K562 (cell line): Measurements from ENCODE around the gene RUVBL2. TPM values are rescaled to one million over a fixed set of nuclear protein-coding genes. Genes with fewer than 3 reads are reported as not detected.
A peak's percentile ranks its signal among the peaks of the same experiment; 100 is the strongest.

Source experiments
- ATAC-seq: fragments of 200-7000 bp; cut with Tn5 transposase; 3 replicates; pipeline ENCODE4 v1.9.1; 2020; ENCODE audit warnings: moderate library complexity
- BruUV-seq: library from RNA; stranded (reverse); fragments of 400-500 nt; replicated peaks from 2 replicates; lab custom pipeline; 2021; lab: Mats Ljungman, UMichigan
- CTCF ChIA-PET: fragments of 300-600 bp; formaldehyde crosslinking; extraction: SDS; loops from one replicate; lab custom pipeline; 2021; ENCODE audit warnings: low intra/inter-chr PET ratio; lab: Yijun Ruan, JAX
- POLR2A ChIA-PET: fragments of 300-600, 350-650 bp; sonication (Branson Sonifier 250); formaldehyde crosslinking; extraction: SDS; loops from one replicate; lab custom pipeline; 2021; ENCODE audit warnings: antibody characterized with exemption, inconsistent platforms; lab: Yijun Ruan, JAX
- DNase-seq, 4 experiments: peaks; one replicate each; pipeline versions ENCODE4 v3.0.0 to v3.0.0-alpha.2; 2011 to 2018; ENCODE audit warnings: low spot score in 3 of 4, mixed read lengths in 3 of 4; ENCODE audit errors: extremely low read depth in 1 of 4
- FAIRE-seq: peaks from 2 replicates; lab custom pipeline; 2011; peaks lifted over from hg19 to GRCh38; lab: Jason Lieb, UNC
- H2AFZ ChIP-seq: 2 replicates; pipeline ENCODE4 v1.6.0; 2011; ENCODE audit warnings: low read depth, low read length, control low read depth, inconsistent platforms
- H3K27ac ChIP-seq: fragments of 200-600 bp; 3 replicates; pipeline ENCODE4 v1.8.0; 2011; ENCODE audit warnings: low read depth, mild to moderate bottlenecking, control low read depth, inconsistent platforms, low read length, moderate library complexity, mixed read lengths; ENCODE audit errors: extremely low read depth
- H3K27me3 ChIP-seq, 2 experiments: fragments of 300-600 bp in 1 of 2; 2 replicates in 1 of 2; 3 replicates in 1 of 2; pipeline versions ENCODE4 v1.6.0 to v1.8.0; 2011; ENCODE audit warnings: inconsistent platforms in 2 of 2, low read length in 2 of 2, mild to moderate bottlenecking in 1 of 2, mixed read lengths in 1 of 2, moderate library complexity in 1 of 2; ENCODE audit not compliant: control insufficient read depth in 2 of 2, insufficient read depth in 2 of 2
- H3K36me3 ChIP-seq: fragments of 300-600 bp; 3 replicates; pipeline ENCODE4 v1.8.0; 2011; ENCODE audit warnings: mild to moderate bottlenecking, low read length, inconsistent platforms; ENCODE audit not compliant: control insufficient read depth, insufficient read depth
- H3K4me1 ChIP-seq, 2 experiments: fragments of 200-600 bp in 1 of 2; replicated peaks in 1 of 2; 2 replicates in 1 of 2; 3 replicates in 1 of 2; pipeline versions ENCODE4 v1.5.1 to v1.8.0; 2011; ENCODE audit warnings: inconsistent platforms in 2 of 2, low read length in 2 of 2, mild to moderate bottlenecking in 1 of 2, mixed read lengths in 1 of 2, moderate library complexity in 1 of 2; ENCODE audit not compliant: control insufficient read depth in 2 of 2, insufficient read depth in 2 of 2
- H3K4me2 ChIP-seq: 2 replicates; pipeline ENCODE4 v1.6.1; 2011; ENCODE audit warnings: low read length, control low read depth, inconsistent platforms, mixed read lengths; ENCODE audit not compliant: insufficient read depth
- H3K4me3 ChIP-seq: fragments of 200-600 bp; sonication (generic), shearing (Covaris generic); 2 replicates; pipeline ENCODE4 v1.5.1; 2016; ENCODE audit warnings: control low read depth, inconsistent platforms
- H3K79me2 ChIP-seq: fragments of 200-600 bp; 3 replicates; pipeline ENCODE4 v1.8.0; 2011; ENCODE audit warnings: low read length, inconsistent platforms; ENCODE audit not compliant: control insufficient read depth, insufficient read depth
- H3K9ac ChIP-seq, 2 experiments: 2 replicates each; pipeline versions ENCODE4 v1.6.0 to v1.6.1; 2011; ENCODE audit warnings: low read depth in 2 of 2, low read length in 2 of 2, control low read depth in 1 of 2, inconsistent platforms in 1 of 2, mild to moderate bottlenecking in 1 of 2, mixed read lengths in 1 of 2; ENCODE audit not compliant: insufficient read depth in 1 of 2
- H3K9me1 ChIP-seq: one replicate; pipeline ENCODE4 v1.6.0; 2011; ENCODE audit warnings: inconsistent platforms, mild to moderate bottlenecking, low read length, moderate library complexity; ENCODE audit not compliant: control insufficient read depth, insufficient read depth
- H3K9me3 ChIP-seq: replicated peaks from 2 replicates; pipeline ENCODE4 v1.5.1; 2011; ENCODE audit warnings: low read depth, low read length, inconsistent platforms; ENCODE audit not compliant: control insufficient read depth, insufficient read depth
- H4K20me1 ChIP-seq: replicated peaks from 2 replicates; pipeline ENCODE4 v1.6.1; 2011; ENCODE audit warnings: low read length, inconsistent platforms, mixed read lengths; ENCODE audit not compliant: control insufficient read depth, insufficient read depth
- SMARCE1 ChIP-seq: fragments of 450-650 bp; IDR thresholded peaks from 2 replicates; pipeline ENCODE4 v1.7.1; 2016; ENCODE audit warnings: mild to moderate bottlenecking
- SNRNP70 ChIP-seq: fragments of 200-400 bp; formaldehyde crosslinking; optimal IDR thresholded peaks from 2 replicates; pipeline ENCODE3; 2017; ENCODE audit warnings: low read depth, low read length
- STAT5A ChIP-seq: IDR thresholded peaks from 2 replicates; pipeline ENCODE4 v1.6.1; 2012; ENCODE audit warnings: low read length, inconsistent platforms, borderline replicate concordance
- TAF1 ChIP-seq: IDR thresholded peaks from 2 replicates; pipeline ENCODE4 v1.6.1; 2011; ENCODE audit warnings: mild to moderate bottlenecking, low read length, moderate library complexity; ENCODE audit not compliant: insufficient read depth, control insufficient read depth, severe bottlenecking; ENCODE audit errors: extremely low read depth
- TAF7 ChIP-seq: fragments of 450-650 bp; IDR thresholded peaks from 2 replicates; pipeline ENCODE4 v1.6.1; 2016; ENCODE audit warnings: missing genetic modification characterization, missing compliant biosample characterization
- XRCC4 ChIP-seq: IDR thresholded peaks from one replicate; pipeline ENCODE4 v1.6.1; 2011; ENCODE audit not compliant: insufficient read depth, insufficient read length; ENCODE audit errors: extremely low read depth
- WGBS: fragments of 100-300 bp; shearing (Covaris generic); methylation state at CpG from one replicate; pipeline ENCODE4 v1.1.6; 2016; ENCODE audit warnings: low coverage, mixed read lengths; ENCODE audit not compliant: insufficient coverage; ENCODE audit errors: missing lambda C conversion rate; 5-methylcytosine and 5-hydroxymethylcytosine counted together
- in situ Hi-C: fragments of 300-500 bp; cut with MboI; formaldehyde crosslinking; loops from 4 replicates; pipeline ENCODE4 v1.15.0; 2018; ENCODE audit warnings: inconsistent platforms, mixed read lengths
- intact Hi-C: fragments of 100-400 bp; cut with micrococcal nuclease; formaldehyde crosslinking; loops from 2 replicates; pipeline ENCODE4 v1.14.2; 2022
- polyA plus RNA-seq, 8 experiments: library from polyadenylated mRNA; depleted of rRNA in 4 of 8; stranded (reverse) in 5 of 8; unstranded in 3 of 8; fragments of >200 nt; fragmentation: Nextera tagmentation in 2 of 8; fragmentation: Illumina TruSeq in 1 of 8; extraction: Ambion mirVana in 2 of 8; extraction: Trizol in 1 of 8; gene quantifications; 2 replicates each; pipeline versions ENCODE4 v1.2.1 to v1.2.3, GENCODE V29; 2011 to 2014; ENCODE audit warnings: inconsistent platforms in 1 of 8, missing spikeins in 1 of 8
- total RNA-seq, 7 experiments: library from RNA; depleted of rRNA in 6 of 7; stranded (reverse); fragments of >200 nt in 6 of 7; fragmentation: Illumina TruSeq in 2 of 7; extraction: Trizol in 2 of 7; gene quantifications; 2 replicates each; pipeline versions ENCODE4 v1.2.1 to v1.2.3, GENCODE V29; 2011 to 2021; ENCODE audit warnings: low replicate concordance in 1 of 7
- TF ChIP-seq, protein P1 (sequence below): sonication (generic); IDR thresholded peaks from 2 replicates; pipeline ENCODE4 v1.6.1; 2016
- TF ChIP-seq, protein P2 (sequence below): fragments of 150-350 bp; IDR thresholded peaks from 2 replicates; pipeline ENCODE4 v1.6.1; 2014; ENCODE audit warnings: low read depth, mild to moderate bottlenecking, low read length, borderline replicate concordance
- TF ChIP-seq, protein P3 (sequence below): fragments of 450-650 bp; formaldehyde crosslinking; conservative IDR thresholded peaks from 2 replicates; pipeline ENCODE4 v1.4.0; 2022; ENCODE audit warnings: mild to moderate bottlenecking, missing genetic modification characterization
- TF ChIP-seq, protein P4 (sequence below): sonication (generic); formaldehyde crosslinking; IDR thresholded peaks from 2 replicates; pipeline ENCODE4 v1.8.0; 2023; ENCODE audit warnings: mild to moderate bottlenecking, missing genetic modification reagents

RUVBL2 gene
- total and polyA plus RNA-seq, 9 of the 15 experiments (the other 6 are each of a cell fraction or from before 2014, with no cell fraction given), result 71.4 to 453 (median 237) TPM

DNA sequence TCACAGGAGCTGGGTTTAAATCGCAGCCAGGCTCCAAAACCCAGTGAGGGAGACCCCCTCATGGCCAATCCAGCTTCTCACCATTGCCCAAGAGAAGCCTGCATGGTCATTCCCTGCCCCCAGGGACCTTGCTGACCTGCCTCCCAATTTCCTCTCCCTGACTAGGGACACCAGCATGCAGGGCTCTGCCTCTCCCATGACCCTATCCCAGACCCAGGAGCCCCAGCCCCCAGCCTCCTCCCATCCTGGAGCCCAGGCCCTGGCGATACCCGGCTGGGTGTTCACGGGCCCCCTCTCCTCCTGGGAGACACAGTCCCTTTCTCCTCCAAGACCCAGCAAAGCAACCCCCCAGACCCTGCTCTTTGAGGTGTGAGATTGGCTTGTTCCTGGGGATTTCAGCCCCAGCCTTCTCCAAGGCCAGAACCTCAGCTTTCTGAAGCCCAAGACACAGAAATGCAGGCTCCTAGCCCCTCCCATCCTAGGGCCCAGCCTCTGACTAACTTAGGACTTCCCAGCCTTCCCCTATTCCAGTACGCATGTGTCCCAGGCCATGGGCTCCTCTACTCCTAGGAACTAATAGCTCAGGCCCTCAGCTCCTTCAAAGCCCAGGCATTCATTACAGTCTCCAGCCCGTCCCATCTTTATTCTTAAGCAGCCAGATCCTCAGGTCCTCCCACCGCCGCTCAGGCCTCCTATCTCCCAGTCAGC lies 1.7 kb upstream of the RUVBL2 start:
- H3K4me3 ChIP-seq, result peak overlapping the region; percentile 87
- peak; percentile 79 for FAIRE-seq
- peak overlapping the region; percentile 84 to 94 for H3K9ac ChIP-seq
- in situ Hi-C loops, result no loop called here
- peaks cover 5 to 33% of the 10 kb centered on the region in 2 experiments; a peak in 4 of 5 replicates for H3K4me1 ChIP-seq
- no peaks in the 10 kb centered on the region for H3K9me3 ChIP-seq
- ChIA-PET CTCF (no interaction called here), POLR2A (interaction anchor here (0.7 to 3.0 kb wide), 6 partner anchors 13 to 120 kb away, joined by 3 to 42 read pairs (median 4); partner anchors contain the start of genes FTL and PPP1R15A)
- peaks cover 42% of the 10 kb centered on the region for H3K36me3 ChIP-seq
- intact Hi-C loops, result loop anchor here (10.0 kb wide), 2 partner anchors 163 to 233 kb away; partner anchors contain the start of genes HRC and TRPM4
- H3K27me3 ChIP-seq, result no peaks in the 10 kb centered on the region
- peaks cover 63% of the 10 kb centered on the region for H3K79me2 ChIP-seq
- H2AFZ ChIP-seq, result peak overlapping the region; percentile 55
- DNase-seq, result peak; percentile 44 to 73 (median 52)
- peak overlapping the region; percentile 88 for H3K4me2 ChIP-seq
- peak; percentile 21 for ATAC-seq
- no peaks in the 10 kb centered on the region for H4K20me1 ChIP-seq
- no TSS peak for BruUV-seq
- peak overlapping the region; percentile 73 for H3K27ac ChIP-seq
- H3K9me1 ChIP-seq, result no peaks in the 10 kb centered on the region
- 10% methylated on average over 5 of the region's 8 CpGs for WGBS
- TF ChIP-seq, protein P1, sequence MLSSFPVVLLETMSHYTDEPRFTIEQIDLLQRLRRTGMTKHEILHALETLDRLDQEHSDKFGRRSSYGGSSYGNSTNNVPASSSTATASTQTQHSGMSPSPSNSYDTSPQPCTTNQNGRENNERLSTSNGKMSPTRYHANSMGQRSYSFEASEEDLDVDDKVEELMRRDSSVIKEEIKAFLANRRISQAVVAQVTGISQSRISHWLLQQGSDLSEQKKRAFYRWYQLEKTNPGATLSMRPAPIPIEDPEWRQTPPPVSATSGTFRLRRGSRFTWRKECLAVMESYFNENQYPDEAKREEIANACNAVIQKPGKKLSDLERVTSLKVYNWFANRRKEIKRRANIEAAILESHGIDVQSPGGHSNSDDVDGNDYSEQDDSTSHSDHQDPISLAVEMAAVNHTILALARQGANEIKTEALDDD, result 0 out of 2 replicates have a peak, but pooled peaks have one; percentile 26
- TF ChIP-seq SNRNP70, result no peak
- no peak for TF ChIP-seq STAT5A
- TF ChIP-seq, protein P2, sequence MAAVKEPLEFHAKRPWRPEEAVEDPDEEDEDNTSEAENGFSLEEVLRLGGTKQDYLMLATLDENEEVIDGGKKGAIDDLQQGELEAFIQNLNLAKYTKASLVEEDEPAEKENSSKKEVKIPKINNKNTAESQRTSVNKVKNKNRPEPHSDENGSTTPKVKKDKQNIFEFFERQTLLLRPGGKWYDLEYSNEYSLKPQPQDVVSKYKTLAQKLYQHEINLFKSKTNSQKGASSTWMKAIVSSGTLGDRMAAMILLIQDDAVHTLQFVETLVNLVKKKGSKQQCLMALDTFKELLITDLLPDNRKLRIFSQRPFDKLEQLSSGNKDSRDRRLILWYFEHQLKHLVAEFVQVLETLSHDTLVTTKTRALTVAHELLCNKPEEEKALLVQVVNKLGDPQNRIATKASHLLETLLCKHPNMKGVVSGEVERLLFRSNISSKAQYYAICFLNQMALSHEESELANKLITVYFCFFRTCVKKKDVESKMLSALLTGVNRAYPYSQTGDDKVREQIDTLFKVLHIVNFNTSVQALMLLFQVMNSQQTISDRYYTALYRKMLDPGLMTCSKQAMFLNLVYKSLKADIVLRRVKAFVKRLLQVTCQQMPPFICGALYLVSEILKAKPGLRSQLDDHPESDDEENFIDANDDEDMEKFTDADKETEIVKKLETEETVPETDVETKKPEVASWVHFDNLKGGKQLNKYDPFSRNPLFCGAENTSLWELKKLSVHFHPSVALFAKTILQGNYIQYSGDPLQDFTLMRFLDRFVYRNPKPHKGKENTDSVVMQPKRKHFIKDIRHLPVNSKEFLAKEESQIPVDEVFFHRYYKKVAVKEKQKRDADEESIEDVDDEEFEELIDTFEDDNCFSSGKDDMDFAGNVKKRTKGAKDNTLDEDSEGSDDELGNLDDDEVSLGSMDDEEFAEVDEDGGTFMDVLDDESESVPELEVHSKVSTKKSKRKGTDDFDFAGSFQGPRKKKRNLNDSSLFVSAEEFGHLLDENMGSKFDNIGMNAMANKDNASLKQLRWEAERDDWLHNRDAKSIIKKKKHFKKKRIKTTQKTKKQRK, result no peak
- TF ChIP-seq, protein P3, sequence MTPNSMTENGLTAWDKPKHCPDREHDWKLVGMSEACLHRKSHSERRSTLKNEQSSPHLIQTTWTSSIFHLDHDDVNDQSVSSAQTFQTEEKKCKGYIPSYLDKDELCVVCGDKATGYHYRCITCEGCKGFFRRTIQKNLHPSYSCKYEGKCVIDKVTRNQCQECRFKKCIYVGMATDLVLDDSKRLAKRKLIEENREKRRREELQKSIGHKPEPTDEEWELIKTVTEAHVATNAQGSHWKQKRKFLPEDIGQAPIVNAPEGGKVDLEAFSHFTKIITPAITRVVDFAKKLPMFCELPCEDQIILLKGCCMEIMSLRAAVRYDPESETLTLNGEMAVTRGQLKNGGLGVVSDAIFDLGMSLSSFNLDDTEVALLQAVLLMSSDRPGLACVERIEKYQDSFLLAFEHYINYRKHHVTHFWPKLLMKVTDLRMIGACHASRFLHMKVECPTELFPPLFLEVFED (CRISPR knock-in tag), result no peak
- TF ChIP-seq TAF1, result no peak
- TF ChIP-seq XRCC4, result no peak
- TF ChIP-seq SMARCE1, result no peak
- no peak for TF ChIP-seq TAF7
- TF ChIP-seq, protein P4, sequence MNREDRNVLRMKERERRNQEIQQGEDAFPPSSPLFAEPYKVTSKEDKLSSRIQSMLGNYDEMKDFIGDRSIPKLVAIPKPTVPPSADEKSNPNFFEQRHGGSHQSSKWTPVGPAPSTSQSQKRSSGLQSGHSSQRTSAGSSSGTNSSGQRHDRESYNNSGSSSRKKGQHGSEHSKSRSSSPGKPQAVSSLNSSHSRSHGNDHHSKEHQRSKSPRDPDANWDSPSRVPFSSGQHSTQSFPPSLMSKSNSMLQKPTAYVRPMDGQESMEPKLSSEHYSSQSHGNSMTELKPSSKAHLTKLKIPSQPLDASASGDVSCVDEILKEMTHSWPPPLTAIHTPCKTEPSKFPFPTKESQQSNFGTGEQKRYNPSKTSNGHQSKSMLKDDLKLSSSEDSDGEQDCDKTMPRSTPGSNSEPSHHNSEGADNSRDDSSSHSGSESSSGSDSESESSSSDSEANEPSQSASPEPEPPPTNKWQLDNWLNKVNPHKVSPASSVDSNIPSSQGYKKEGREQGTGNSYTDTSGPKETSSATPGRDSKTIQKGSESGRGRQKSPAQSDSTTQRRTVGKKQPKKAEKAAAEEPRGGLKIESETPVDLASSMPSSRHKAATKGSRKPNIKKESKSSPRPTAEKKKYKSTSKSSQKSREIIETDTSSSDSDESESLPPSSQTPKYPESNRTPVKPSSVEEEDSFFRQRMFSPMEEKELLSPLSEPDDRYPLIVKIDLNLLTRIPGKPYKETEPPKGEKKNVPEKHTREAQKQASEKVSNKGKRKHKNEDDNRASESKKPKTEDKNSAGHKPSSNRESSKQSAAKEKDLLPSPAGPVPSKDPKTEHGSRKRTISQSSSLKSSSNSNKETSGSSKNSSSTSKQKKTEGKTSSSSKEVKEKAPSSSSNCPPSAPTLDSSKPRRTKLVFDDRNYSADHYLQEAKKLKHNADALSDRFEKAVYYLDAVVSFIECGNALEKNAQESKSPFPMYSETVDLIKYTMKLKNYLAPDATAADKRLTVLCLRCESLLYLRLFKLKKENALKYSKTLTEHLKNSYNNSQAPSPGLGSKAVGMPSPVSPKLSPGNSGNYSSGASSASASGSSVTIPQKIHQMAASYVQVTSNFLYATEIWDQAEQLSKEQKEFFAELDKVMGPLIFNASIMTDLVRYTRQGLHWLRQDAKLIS, result 0 out of 2 replicates have a peak, but pooled peaks have one; percentile 4
